Natural killer cell (primary cell): ENCODE data around the gene ATP2B2. TPM values are rescaled to one million over a fixed set of nuclear protein-coding genes. Genes with fewer than 3 reads are reported as not detected.
A peak's percentile ranks its signal among the peaks of the same experiment; 100 is the strongest.

ENCODE experiments used
- ATAC-seq, 3 donors: fragments of 150-1000 bp in 2 of 3; fragments of 200-7000 bp in 1 of 3; cut with Tn5 transposase; 1 replicate in 1 of 3; 2 replicates in 2 of 3; pipeline ENCODE4 v1.10.0; 2021; ENCODE audit warnings: mild to moderate bottlenecking in 2 of 3, moderate library complexity in 2 of 3
- DNase-seq, 2 donors: peaks; one replicate each; pipeline versions ENCODE4 v3.0.0 to v3.0.0-alpha.2; 2013 to 2021; ENCODE audit warnings: mixed read lengths in 1 of 2
- H3K27ac ChIP-seq: one replicate; pipeline ENCODE4 v1.5.1; 2013; ENCODE audit warnings: mild to moderate bottlenecking, low read length
- H3K27me3 ChIP-seq: one replicate; pipeline ENCODE4 v1.6.1; 2013; ENCODE audit warnings: low read length; ENCODE audit not compliant: control insufficient read depth, insufficient read depth
- H3K36me3 ChIP-seq: one replicate; pipeline ENCODE4 v1.6.1; 2013; ENCODE audit warnings: low read length; ENCODE audit not compliant: control insufficient read depth, insufficient read depth
- H3K4me1 ChIP-seq: one replicate; pipeline ENCODE4 v1.6.1; 2013; ENCODE audit warnings: low read length; ENCODE audit not compliant: control insufficient read depth, insufficient read depth
- H3K4me3 ChIP-seq: one replicate; pipeline ENCODE4 v1.5.1; 2013; ENCODE audit warnings: low read length
- H3K9me3 ChIP-seq: one replicate; pipeline ENCODE4 v1.6.1; 2013; ENCODE audit warnings: low read length; ENCODE audit not compliant: control insufficient read depth, insufficient read depth
- H3K27ac Mint-ChIP-seq, 2 donors: one replicate each; pipeline ENCODE4 v1.8.0; 2022; ENCODE audit warnings: mild to moderate bottlenecking in 2 of 2, mixed read lengths in 2 of 2, moderate library complexity in 1 of 2
- H3K27me3 Mint-ChIP-seq, 2 donors: one replicate each; pipeline ENCODE4 v1.8.0; 2022; ENCODE audit warnings: low read depth in 2 of 2, mixed read lengths in 2 of 2
- H3K36me3 Mint-ChIP-seq: one replicate; pipeline ENCODE4 v1.8.0; 2022; ENCODE audit warnings: mixed read lengths
- H3K4me1 Mint-ChIP-seq, 2 donors: one replicate each; pipeline ENCODE4 v1.8.0; 2022; ENCODE audit warnings: mixed read lengths in 2 of 2
- H3K4me3 Mint-ChIP-seq: one replicate; pipeline ENCODE4 v1.8.0; 2022; ENCODE audit warnings: mild to moderate bottlenecking, moderate library complexity, mixed read lengths
- H3K9me3 Mint-ChIP-seq, 2 donors: one replicate each; pipeline ENCODE4 v1.8.0; 2022; ENCODE audit warnings: mixed read lengths in 2 of 2
- WGBS: methylation state at CpG from one replicate; pipeline ENCODE4 v1.1.7; 2013; ENCODE audit warnings: missing lambda C conversion rate; ENCODE audit not compliant: insufficient coverage; 5-methylcytosine and 5-hydroxymethylcytosine counted together
- intact Hi-C: fragments of 100-400 bp; cut with micrococcal nuclease; formaldehyde crosslinking; loops from one replicate; pipeline ENCODE4 v1.14.2; 2022
- total RNA-seq, 4 donors: library from RNA; stranded (reverse); fragments of 120-200 nt in 1 of 4; gene quantifications; one replicate each; pipeline versions ENCODE4 v1.2.3 to v1.2.4, GENCODE V29; 2013 to 2022
- TF ChIP-seq, protein P1 (sequence below): fragments of 200-600 bp; IDR thresholded peaks from one replicate; pipeline ENCODE4 v1.8.0; 2022; ENCODE audit warnings: antibody characterized with exemption

ATP2B2 gene
- total RNA-seq, 3 donors from 2014 or later (not counting 1 experiment from before 2014, with no cell fraction given): not detected

DNA sequence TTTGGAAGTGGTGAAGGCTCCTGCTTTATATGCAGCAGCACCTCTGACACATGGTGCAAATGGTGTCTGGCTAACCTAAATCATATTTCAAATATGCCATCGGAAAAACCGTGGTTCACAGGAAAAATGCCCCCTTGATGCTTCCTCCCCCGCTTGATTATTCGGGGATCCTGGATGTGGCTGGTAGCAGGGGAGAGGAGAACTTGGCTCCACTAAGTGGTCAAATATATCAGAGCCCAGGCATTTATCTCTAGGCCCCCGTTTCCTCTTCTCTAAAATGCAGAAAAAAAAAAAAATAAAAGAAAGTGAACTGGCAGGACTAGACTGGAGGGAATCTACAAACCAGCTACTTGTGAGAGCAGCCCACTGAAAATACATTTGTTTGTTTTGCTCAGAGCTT is 18.2 kb upstream of the ATP2B2 start:
- ATAC-seq (no peak), DNase-seq (no peak)
- Histone ChIP-seq H3K9me3 (no peaks in the 10 kb centered on the region), H3K4me1 (no peaks in the 10 kb centered on the region), H3K4me3 (no peak overlapping the region), H3K27me3 (no peaks in the 10 kb centered on the region), H3K27ac (no peak overlapping the region), H3K36me3 (no peaks in the 10 kb centered on the region)
- Mint-ChIP-seq H3K36me3 (no peaks in the 10 kb centered on the region), H3K27ac (no peak overlapping the region), H3K4me3 (no peak overlapping the region), H3K27me3 (peaks cover 19 to 47% of the 10 kb centered on the region in 2 donors), H3K4me1 (no peaks in the 10 kb centered on the region), H3K9me3 (no peaks in the 10 kb centered on the region)
- intact Hi-C loops: no loop called here
- TF ChIP-seq, protein P1, sequence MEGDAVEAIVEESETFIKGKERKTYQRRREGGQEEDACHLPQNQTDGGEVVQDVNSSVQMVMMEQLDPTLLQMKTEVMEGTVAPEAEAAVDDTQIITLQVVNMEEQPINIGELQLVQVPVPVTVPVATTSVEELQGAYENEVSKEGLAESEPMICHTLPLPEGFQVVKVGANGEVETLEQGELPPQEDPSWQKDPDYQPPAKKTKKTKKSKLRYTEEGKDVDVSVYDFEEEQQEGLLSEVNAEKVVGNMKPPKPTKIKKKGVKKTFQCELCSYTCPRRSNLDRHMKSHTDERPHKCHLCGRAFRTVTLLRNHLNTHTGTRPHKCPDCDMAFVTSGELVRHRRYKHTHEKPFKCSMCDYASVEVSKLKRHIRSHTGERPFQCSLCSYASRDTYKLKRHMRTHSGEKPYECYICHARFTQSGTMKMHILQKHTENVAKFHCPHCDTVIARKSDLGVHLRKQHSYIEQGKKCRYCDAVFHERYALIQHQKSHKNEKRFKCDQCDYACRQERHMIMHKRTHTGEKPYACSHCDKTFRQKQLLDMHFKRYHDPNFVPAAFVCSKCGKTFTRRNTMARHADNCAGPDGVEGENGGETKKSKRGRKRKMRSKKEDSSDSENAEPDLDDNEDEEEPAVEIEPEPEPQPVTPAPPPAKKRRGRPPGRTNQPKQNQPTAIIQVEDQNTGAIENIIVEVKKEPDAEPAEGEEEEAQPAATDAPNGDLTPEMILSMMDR: no peak
- WGBS: 8% methylated on average over 4 of the region's 5 CpGs

DNA sequence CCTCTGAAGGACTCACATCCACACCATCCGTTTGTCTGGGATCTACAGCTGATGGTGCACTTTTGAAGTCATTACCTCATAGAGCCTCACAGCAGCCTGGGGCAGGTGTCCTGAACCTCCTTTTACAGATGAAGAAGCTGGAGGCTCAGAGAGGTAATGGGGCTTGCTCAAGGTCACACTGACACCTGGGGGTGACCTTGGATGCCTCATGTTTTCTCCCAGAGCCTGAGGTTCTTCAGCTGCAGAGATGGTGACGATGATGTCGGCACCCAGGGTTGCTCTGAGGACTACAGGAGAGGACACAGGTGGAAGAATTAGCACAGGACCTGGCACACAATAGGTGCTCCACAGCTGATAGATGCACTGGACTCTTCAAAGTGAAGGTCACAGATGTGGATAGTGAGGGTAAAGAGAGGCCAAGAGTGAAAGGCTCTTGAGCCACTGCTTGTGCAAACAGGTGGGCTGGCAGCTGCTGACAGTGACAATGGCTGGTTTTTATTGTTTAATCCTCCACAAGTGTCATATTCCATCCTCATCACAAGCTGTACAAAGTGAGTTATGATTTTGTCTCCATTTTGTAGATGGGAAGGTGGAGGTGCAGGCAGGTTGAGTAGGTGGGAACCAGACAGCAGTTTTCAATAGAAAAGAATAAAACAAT is 17.4 kb upstream of the ATP2B2 start:
- H3K27me3 Mint-ChIP-seq: peaks cover 19 to 47% of the 10 kb centered on the region in 2 donors
- Histone ChIP-seq H3K4me3 (no peak overlapping the region), H3K9me3 (no peaks in the 10 kb centered on the region), H3K27me3 (no peaks in the 10 kb centered on the region), H3K36me3 (no peaks in the 10 kb centered on the region), H3K27ac (no peak overlapping the region), H3K4me1 (no peaks in the 10 kb centered on the region)
- H3K9me3 Mint-ChIP-seq: no peaks in the 10 kb centered on the region
- 83% methylated on average over 3 of the region's 3 CpGs for WGBS
- H3K4me1 Mint-ChIP-seq: no peaks in the 10 kb centered on the region
- DNase-seq: peak in 1 of 2 donors; percentile 23
- TF ChIP-seq, protein P1: no peak
- no peak overlapping the region for H3K27ac Mint-ChIP-seq
- H3K4me3 Mint-ChIP-seq: no peak overlapping the region
- intact Hi-C loops: no loop called here
- H3K36me3 Mint-ChIP-seq: no peaks in the 10 kb centered on the region
- ATAC-seq: no peak

DNA sequence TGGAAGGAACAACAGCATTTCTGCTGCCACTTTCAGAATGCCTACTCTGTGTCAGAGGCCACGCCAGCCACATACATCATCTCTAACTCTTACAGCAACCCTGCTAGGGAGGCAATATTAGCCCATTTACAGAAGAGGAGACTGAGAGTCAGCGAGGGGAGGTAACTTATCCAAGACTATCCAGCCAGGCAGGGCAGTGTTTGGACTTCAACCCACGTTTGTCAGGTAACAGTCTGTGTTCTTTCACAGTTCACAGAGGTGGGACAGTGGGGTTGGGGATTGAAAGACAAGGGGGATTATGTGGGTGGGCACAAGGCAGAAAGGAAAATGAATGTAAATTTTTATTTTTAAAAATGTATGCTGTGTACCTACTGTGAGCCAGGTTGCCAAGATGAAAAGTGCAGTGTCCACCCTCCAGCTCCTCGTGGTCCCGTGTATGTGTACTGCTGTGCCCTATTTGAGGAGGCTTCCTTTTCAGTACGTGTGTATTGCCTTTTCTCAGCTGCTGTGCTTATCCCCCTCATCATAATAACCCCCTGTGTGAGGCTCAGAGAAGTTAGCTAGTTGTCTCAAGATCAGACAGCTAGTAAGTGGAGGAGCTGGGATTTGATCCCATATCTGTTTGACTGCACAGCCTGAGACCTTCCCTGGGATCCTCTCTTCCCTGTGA is 16.5 kb upstream of the ATP2B2 start:
- H3K4me3 Mint-ChIP-seq: no peak overlapping the region
- no peaks in the 10 kb centered on the region for H3K36me3 ChIP-seq
- no peak overlapping the region for H3K27ac Mint-ChIP-seq
- H3K4me3 ChIP-seq: no peak overlapping the region
- H3K27ac ChIP-seq: no peak overlapping the region
- TF ChIP-seq, protein P1: no peak
- DNase-seq: no peak
- ATAC-seq: no peak
- no peaks in the 10 kb centered on the region for H3K4me1 ChIP-seq
- no peaks in the 10 kb centered on the region for H3K27me3 ChIP-seq
- intact Hi-C loops: no loop called here
- H3K9me3 ChIP-seq: no peaks in the 10 kb centered on the region
- WGBS: 77% methylated on average over 6 of the region's 6 CpGs
- no peaks in the 10 kb centered on the region for H3K4me1 Mint-ChIP-seq
- no peaks in the 10 kb centered on the region for H3K36me3 Mint-ChIP-seq
- H3K27me3 Mint-ChIP-seq: peaks cover 19 to 47% of the 10 kb centered on the region in 2 donors
- H3K9me3 Mint-ChIP-seq: no peaks in the 10 kb centered on the region
